A549 (cell line): ENCODE data around the gene TRAPPC12. TPM values are rescaled to one million over a fixed set of nuclear protein-coding genes. Genes with fewer than 3 reads are reported as not detected.

Source experiments
- ATAC-seq, 2 experiments: fragments of 200-7000 bp in 1 of 2; fragments of >200 bp in 1 of 2; cut with Nextera tagmentation in 1 of 2; cut with Tn5 transposase in 1 of 2; 3 replicates each; pipeline versions ENCODE4 v1.8.0 to v1.9.1; 2018 to 2020; ENCODE audit warnings: mild to moderate bottlenecking in 1 of 2, moderate library complexity in 1 of 2
- CTCF ChIA-PET: fragments of 300-600 bp; sonication (Branson Sonifier 250); formaldehyde crosslinking; extraction: SDS; loops from one replicate; lab custom pipeline; 2021; ENCODE audit warnings: antibody characterized with exemption, inconsistent platforms; lab: Yijun Ruan, JAX
- POLR2A ChIA-PET: fragments of 350-600 bp; formaldehyde crosslinking; extraction: SDS; loops from one replicate; lab custom pipeline; 2021; ENCODE audit warnings: antibody characterized with exemption, inconsistent platforms; lab: Yijun Ruan, JAX
- DNase-seq, 2 experiments: peaks; one replicate each; pipeline versions ENCODE4 v3.0.0 to v3.0.0-alpha.2; 2011 to 2016; ENCODE audit warnings: low read depth in 1 of 2, low spot score in 1 of 2
- FAIRE-seq: peaks from 2 replicates; lab custom pipeline; 2011; peaks lifted over from hg19 to GRCh38; lab: Jason Lieb, UNC
- H3K27ac ChIP-seq, 2 experiments: fragments of >200 bp; sonication (Bioruptor Twin); formaldehyde crosslinking; 3 replicates each; pipeline ENCODE4 v1.5.1; 2016 to 2017
- H3K4me1 ChIP-seq: fragments of >200 bp; sonication (Bioruptor Twin); formaldehyde crosslinking; 3 replicates; pipeline ENCODE4 v1.6.1; 2016
- H3K4me2 ChIP-seq: fragments of >200 bp; sonication (Bioruptor Twin); formaldehyde crosslinking; 3 replicates; pipeline ENCODE4 v1.6.1; 2016
- H3K4me3 ChIP-seq: fragments of >200 bp; sonication (Bioruptor Twin); formaldehyde crosslinking; 3 replicates; pipeline ENCODE4 v1.5.1; 2016
- H3K9me3 ChIP-seq: fragments of >200 bp; sonication (Bioruptor Twin); formaldehyde crosslinking; 3 replicates; pipeline ENCODE4 v1.6.1; 2016
- CBX8 ChIP-seq: fragments of 200-600 bp; sonication (generic); IDR thresholded peaks from 2 replicates; pipeline ENCODE4 v1.6.1; 2016
- CEBPB ChIP-seq, 2 experiments: fragments of >200 bp in 1 of 2; sonication (Bioruptor Twin) in 1 of 2; formaldehyde crosslinking in 1 of 2; IDR thresholded peaks; 2 replicates each; pipeline ENCODE4 v1.6.1; 2012 to 2016
- CHD4 ChIP-seq: fragments of 200-600 bp; sonication (generic); IDR thresholded peaks from 2 replicates; pipeline ENCODE4 v1.6.1; 2016; ENCODE audit warnings: antibody characterized with exemption, mild to moderate bottlenecking, borderline replicate concordance
- EHMT2 ChIP-seq: fragments of 200-600 bp; sonication (generic); IDR thresholded peaks from 2 replicates; pipeline ENCODE4 v1.6.1; 2016; ENCODE audit warnings: antibody characterized with exemption, low read depth, mild to moderate bottlenecking, moderate library complexity
- EP300 ChIP-seq, 2 experiments: fragments of >200 bp; sonication (Bioruptor Twin); formaldehyde crosslinking; IDR thresholded peaks; 2 replicates in 1 of 2; 3 replicates in 1 of 2; pipeline ENCODE4 v1.6.1; 2016 to 2017
- ESRRA ChIP-seq: fragments of 150-350 bp; IDR thresholded peaks from 2 replicates; pipeline ENCODE4 v1.6.1; 2014; ENCODE audit warnings: mild to moderate bottlenecking, low read length, borderline replicate concordance
- GATA3 ChIP-seq: IDR thresholded peaks from 2 replicates; pipeline ENCODE4 v1.6.1; 2012; ENCODE audit warnings: borderline replicate concordance
- HEYL ChIP-seq: fragments of 250-450 bp; sonication (Bioruptor Pico); IDR thresholded peaks from 2 replicates; pipeline ENCODE4 v1.8.0; 2021; ENCODE audit warnings: mild to moderate bottlenecking, moderate library complexity
- HOXA7 ChIP-seq: fragments of 250-450 bp; sonication (Bioruptor Pico); IDR thresholded peaks from 2 replicates; pipeline ENCODE4 v1.5.0; 2020; ENCODE audit warnings: mild to moderate bottlenecking, moderate library complexity
- JUNB ChIP-seq: fragments of >200 bp; sonication (Bioruptor Twin); formaldehyde crosslinking; IDR thresholded peaks from 2 replicates; pipeline ENCODE4 v1.6.1; 2016
- MAZ ChIP-seq: fragments of 150-350 bp; IDR thresholded peaks from 2 replicates; pipeline ENCODE4 v1.6.1; 2014; ENCODE audit warnings: antibody characterized with exemption, low read depth, low read length, borderline replicate concordance
- MYC ChIP-seq: IDR thresholded peaks from 2 replicates; pipeline ENCODE4 v1.6.1; 2012; ENCODE audit warnings: mild to moderate bottlenecking, inconsistent platforms, low read length, improper control_type of control experiment, borderline replicate concordance
- NFE2L2 ChIP-seq: fragments of 150-350 bp; conservative IDR thresholded peaks from 2 replicates; pipeline ENCODE4 v1.6.1; 2014; ENCODE audit warnings: low read length
- NPAS2 ChIP-seq: fragments of 250-450 bp; sonication (Bioruptor Pico); IDR thresholded peaks from 2 replicates; pipeline ENCODE4 v1.8.0; 2022; ENCODE audit warnings: mild to moderate bottlenecking, moderate library complexity, borderline replicate concordance
- NR3C1 ChIP-seq: fragments of >200 bp; sonication (Bioruptor Twin); formaldehyde crosslinking; IDR thresholded peaks from 3 replicates; pipeline ENCODE4 v1.6.1; 2017
- POLR2A ChIP-seq: IDR thresholded peaks from 2 replicates; pipeline ENCODE4 v1.6.1; 2012; ENCODE audit warnings: mild to moderate bottlenecking, low read length
- RAD21 ChIP-seq, 2 experiments: fragments of >200 bp in 1 of 2; sonication (Bioruptor Twin) in 1 of 2; formaldehyde crosslinking in 1 of 2; IDR thresholded peaks in 1 of 2; conservative IDR thresholded peaks in 1 of 2; 2 replicates in 1 of 2; 3 replicates in 1 of 2; pipeline ENCODE4 v1.6.1; 2012 to 2018; ENCODE audit warnings: inconsistent platforms in 1 of 2
- RARB ChIP-seq: fragments of 250-450 bp; sonication (Bioruptor Pico); IDR thresholded peaks from 2 replicates; pipeline ENCODE4 v1.8.0; 2021; ENCODE audit warnings: mild to moderate bottlenecking, moderate library complexity
- RFX5 ChIP-seq: fragments of 450-650 bp; IDR thresholded peaks from 2 replicates; pipeline ENCODE4 v1.7.1; 2014; ENCODE audit warnings: antibody characterized with exemption, mild to moderate bottlenecking, moderate library complexity
- RNF2 ChIP-seq: fragments of 200-600 bp; sonication (generic); IDR thresholded peaks from 2 replicates; pipeline ENCODE4 v1.6.1; 2016; ENCODE audit warnings: low read depth, mild to moderate bottlenecking, antibody characterized with exemption, moderate library complexity, borderline replicate concordance
- SREBF2 ChIP-seq: fragments of 450-650 bp; IDR thresholded peaks from 2 replicates; pipeline ENCODE4 v1.6.1; 2014; ENCODE audit warnings: mild to moderate bottlenecking, moderate library complexity
- TP53 ChIP-seq: fragments of 250-450 bp; sonication (Bioruptor Pico); IDR thresholded peaks from 2 replicates; pipeline ENCODE4 v1.5.0; 2021; ENCODE audit warnings: mild to moderate bottlenecking, moderate library complexity
- ZSCAN20 ChIP-seq: fragments of 250-450 bp; sonication (Bioruptor Pico); IDR thresholded peaks from 2 replicates; pipeline ENCODE4 v1.8.0; 2022; ENCODE audit warnings: mild to moderate bottlenecking, moderate library complexity
- WGBS: methylation state at CpG from one replicate; pipeline ENCODE4 v1.1.6; 2017; ENCODE audit errors: missing lambda C conversion rate; 5-methylcytosine and 5-hydroxymethylcytosine counted together
- polyA plus RNA-seq, 4 experiments: library from polyadenylated mRNA; depleted of rRNA in 3 of 4; stranded (reverse); fragments of >200 nt; fragmentation: RNase III in 1 of 4; extraction: RNeasy Plus Mini Kit Qiagen cat#74134 plus additional on column Dnase treatment in 1 of 4; gene quantifications; 2 replicates in 3 of 4; 3 replicates in 1 of 4; pipeline ENCODE4 v1.2.3, GENCODE V29; 2011 to 2017
- TF ChIP-seq, protein P1 (sequence below): fragments of 250-450 bp; sonication (Bioruptor Pico); IDR thresholded peaks from 2 replicates; pipeline ENCODE4 v1.5.0; 2020; ENCODE audit warnings: low read depth, mild to moderate bottlenecking, moderate library complexity
- TF ChIP-seq, protein P2 (sequence below): IDR thresholded peaks from 2 replicates; pipeline ENCODE4 v1.6.1; 2012; ENCODE audit warnings: low read depth, borderline replicate concordance
- TF ChIP-seq, protein P3 (sequence below): IDR thresholded peaks from 2 replicates; pipeline ENCODE4 v1.6.1; 2012
- TF ChIP-seq, protein P4 (sequence below): fragments of 250-450 bp; sonication (Bioruptor Pico); IDR thresholded peaks from 2 replicates; pipeline ENCODE4 v1.5.0; 2021; ENCODE audit warnings: mild to moderate bottlenecking, moderate library complexity, borderline replicate concordance
- TF ChIP-seq, protein P5 (sequence below): fragments of 450-650 bp; IDR thresholded peaks from 2 replicates; pipeline ENCODE4 v1.6.1; 2014; ENCODE audit warnings: antibody characterized with exemption
- TF ChIP-seq, protein P6 (sequence below): fragments of >200 bp; sonication (Bioruptor Twin); formaldehyde crosslinking; IDR thresholded peaks from 3 replicates; pipeline ENCODE4 v1.6.1; 2016

The TRAPPC12 gene
- polyA plus RNA-seq, 2 of the 4 experiments (the other 2 are of a cell fraction): 42.3 to 55.0 TPM

DNA sequence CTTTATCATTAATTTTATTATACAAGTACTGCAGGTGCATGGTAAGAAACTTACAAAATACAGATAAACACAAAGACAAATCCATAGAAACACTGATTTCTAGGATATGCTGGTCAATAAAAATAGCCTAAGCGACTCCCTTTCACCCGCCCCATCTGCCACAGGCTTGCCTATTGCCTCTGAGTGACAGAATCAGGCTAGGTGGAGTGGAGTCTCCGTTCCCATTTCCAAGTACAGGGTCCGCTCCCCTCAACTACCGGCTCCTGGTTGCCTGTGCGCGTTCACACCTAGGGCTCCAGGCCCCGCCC is 201 bp upstream of the TRAPPC12 start:
- DNase-seq: no peak
- Histone ChIP-seq H3K9me3 (no peaks in the 10 kb centered on the region), H3K4me3 (peak overlapping the region; percentile 81), H3K4me2 (peak overlapping the region; percentile 91)
- 5% methylated on average over 8 of the region's 8 CpGs for WGBS
- TF ChIP-seq TP53 (CRISPR knock-in tag) (no peak), CBX8 (no peak), JUNB (no peak), NR3C1 (no peak), HEYL (CRISPR knock-in tag) (no peak), RFX5 (no peak), ZSCAN20 (CRISPR knock-in tag) (no peak), EP300 (IDR thresholded peaks at IDR 0.05) (no peak)
- TF ChIP-seq, protein P1, sequence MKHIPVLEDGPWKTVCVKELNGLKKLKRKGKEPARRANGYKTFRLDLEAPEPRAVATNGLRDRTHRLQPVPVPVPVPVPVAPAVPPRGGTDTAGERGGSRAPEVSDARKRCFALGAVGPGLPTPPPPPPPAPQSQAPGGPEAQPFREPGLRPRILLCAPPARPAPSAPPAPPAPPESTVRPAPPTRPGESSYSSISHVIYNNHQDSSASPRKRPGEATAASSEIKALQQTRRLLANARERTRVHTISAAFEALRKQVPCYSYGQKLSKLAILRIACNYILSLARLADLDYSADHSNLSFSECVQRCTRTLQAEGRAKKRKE (CRISPR knock-in tag): peak; percentile 39; the same call in 1 of the 2 replicates
- TF ChIP-seq, protein P2, sequence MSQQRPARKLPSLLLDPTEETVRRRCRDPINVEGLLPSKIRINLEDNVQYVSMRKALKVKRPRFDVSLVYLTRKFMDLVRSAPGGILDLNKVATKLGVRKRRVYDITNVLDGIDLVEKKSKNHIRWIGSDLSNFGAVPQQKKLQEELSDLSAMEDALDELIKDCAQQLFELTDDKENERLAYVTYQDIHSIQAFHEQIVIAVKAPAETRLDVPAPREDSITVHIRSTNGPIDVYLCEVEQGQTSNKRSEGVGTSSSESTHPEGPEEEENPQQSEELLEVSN: peak; percentile 91
- TF ChIP-seq, protein P3, sequence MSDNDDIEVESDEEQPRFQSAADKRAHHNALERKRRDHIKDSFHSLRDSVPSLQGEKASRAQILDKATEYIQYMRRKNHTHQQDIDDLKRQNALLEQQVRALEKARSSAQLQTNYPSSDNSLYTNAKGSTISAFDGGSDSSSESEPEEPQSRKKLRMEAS: peak; percentile 94
- TF ChIP-seq, protein P4, sequence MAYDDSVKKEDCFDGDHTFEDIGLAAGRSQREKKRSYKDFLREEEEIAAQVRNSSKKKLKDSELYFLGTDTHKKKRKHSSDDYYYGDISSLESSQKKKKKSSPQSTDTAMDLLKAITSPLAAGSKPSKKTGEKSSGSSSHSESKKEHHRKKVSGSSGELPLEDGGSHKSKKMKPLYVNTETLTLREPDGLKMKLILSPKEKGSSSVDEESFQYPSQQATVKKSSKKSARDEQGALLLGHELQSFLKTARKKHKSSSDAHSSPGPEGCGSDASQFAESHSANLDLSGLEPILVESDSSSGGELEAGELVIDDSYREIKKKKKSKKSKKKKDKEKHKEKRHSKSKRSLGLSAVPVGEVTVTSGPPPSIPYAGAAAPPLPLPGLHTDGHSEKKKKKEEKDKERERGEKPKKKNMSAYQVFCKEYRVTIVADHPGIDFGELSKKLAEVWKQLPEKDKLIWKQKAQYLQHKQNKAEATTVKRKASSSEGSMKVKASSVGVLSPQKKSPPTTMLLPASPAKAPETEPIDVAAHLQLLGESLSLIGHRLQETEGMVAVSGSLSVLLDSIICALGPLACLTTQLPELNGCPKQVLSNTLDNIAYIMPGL (CRISPR knock-in tag): no peak
- TF ChIP-seq, protein P5, sequence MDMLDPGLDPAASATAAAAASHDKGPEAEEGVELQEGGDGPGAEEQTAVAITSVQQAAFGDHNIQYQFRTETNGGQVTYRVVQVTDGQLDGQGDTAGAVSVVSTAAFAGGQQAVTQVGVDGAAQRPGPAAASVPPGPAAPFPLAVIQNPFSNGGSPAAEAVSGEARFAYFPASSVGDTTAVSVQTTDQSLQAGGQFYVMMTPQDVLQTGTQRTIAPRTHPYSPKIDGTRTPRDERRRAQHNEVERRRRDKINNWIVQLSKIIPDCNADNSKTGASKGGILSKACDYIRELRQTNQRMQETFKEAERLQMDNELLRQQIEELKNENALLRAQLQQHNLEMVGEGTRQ: no peak
- TF ChIP-seq, all 56 proteins: peak for 3
- FAIRE-seq: no peak
- ATAC-seq: no peak
- ChIA-PET CTCF (interaction anchor here (0.6 to 3.6 kb wide), 8 partner anchors 10 to 85 kb away, joined by 3 to 18 read pairs (median 4); no protein-coding TSS in a partner anchor), POLR2A (interaction anchor here (0.6 to 1.3 kb wide), 4 partner anchors 23 to 179 kb away, joined by 3 to 4 read pairs (median 4); partner anchors contain the start of gene RNASEH1)
- Histone ChIP-seq H3K4me1 (peaks cover 23% of the 10 kb centered on the region), H3K27ac (peak overlapping the region; percentile 88 to 96)

DNA sequence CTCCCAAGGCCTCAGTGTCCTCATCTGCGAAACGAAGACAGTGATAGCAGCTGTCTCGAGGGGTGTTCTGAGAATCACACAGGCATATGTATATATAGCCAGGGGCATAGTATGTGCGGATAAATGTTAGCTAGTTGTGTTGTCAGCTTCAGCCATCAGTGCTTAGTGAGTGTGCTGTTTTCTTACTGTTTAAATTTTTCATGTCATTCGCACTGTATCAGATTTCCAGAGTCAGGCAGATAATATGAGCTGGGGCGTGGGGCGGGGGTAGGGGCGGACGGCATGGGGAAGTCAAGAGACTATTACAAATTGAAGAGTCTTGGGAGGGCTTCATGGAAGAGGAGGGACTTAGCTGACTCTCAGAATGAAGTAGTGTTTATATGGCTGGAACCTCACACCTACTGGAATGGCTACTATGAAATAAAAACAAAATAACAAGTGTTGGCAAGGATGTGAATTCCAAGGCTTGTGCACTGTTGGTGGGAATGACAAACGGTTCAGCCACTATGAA is 7.0 kb downstream of the TRAPPC12 start:
- ATAC-seq (no peak), FAIRE-seq (no peak), DNase-seq (no peak)
- WGBS: 89% methylated on average over 10 of the region's 10 CpGs
- POLR2A ChIA-PET: interaction anchor here (0.7 to 0.8 kb wide), 2 partner anchors 9 to 154 kb away, joined by 3 to 8 read pairs; partner anchors contain the start of gene EIPR1
- no peak overlapping the region for H3K27ac ChIP-seq
- TF ChIP-seq RNF2 (no peak), CHD4 (no peak), CEBPB (IDR thresholded peaks at IDR 0.05) (no peak), NFE2L2 (no peak)
- no peaks in the 10 kb centered on the region; the same call in 2 of the 3 replicates for H3K4me1 ChIP-seq
- CTCF ChIA-PET: interaction anchor here (1.4 to 2.2 kb wide), 2 partner anchors 9 kb away, joined by 4 to 7 read pairs; partner anchors contain the start of gene EIPR1
- no peak overlapping the region for H3K4me3 ChIP-seq
- H3K4me2 ChIP-seq: no peak overlapping the region
- H3K9me3 ChIP-seq: no peaks in the 10 kb centered on the region

DNA sequence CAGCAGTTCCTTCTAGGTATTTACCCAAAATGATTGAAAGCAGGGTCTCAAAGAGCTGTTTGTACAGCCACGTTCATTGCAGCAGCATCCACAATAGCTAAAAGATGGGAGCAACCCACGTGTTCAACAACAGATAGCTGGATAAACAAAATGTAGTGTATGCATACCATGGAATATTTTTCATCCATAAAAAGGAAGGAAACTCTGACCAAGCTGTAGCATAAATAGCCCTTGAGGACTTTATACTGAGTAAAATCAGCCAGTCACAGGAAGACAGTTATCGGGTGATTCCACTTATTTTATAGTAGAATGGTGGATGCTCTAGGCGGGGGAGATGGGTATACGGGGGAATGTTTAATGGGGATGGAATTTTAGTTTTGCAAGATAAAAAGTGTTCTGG is 7.5 kb downstream of the TRAPPC12 start:
- Histone ChIP-seq H3K4me3 (no peak overlapping the region), H3K4me1 (no peaks in the 10 kb centered on the region), H3K4me2 (no peak overlapping the region), H3K9me3 (no peaks in the 10 kb centered on the region), H3K27ac (no peak overlapping the region)
- CTCF ChIA-PET: interaction anchor here (0.7 to 2.2 kb wide), 3 partner anchors 9 to 37 kb away, joined by 3 to 7 read pairs (median 4); partner anchors contain the start of gene EIPR1
- ATAC-seq (no peak), DNase-seq (no peak), FAIRE-seq (no peak)
- TF ChIP-seq RARB (CRISPR knock-in tag): no peak
- TF ChIP-seq HOXA7 (CRISPR knock-in tag): no peak
- TF ChIP-seq POLR2A: no peak
- no peak for TF ChIP-seq GATA3
- TF ChIP-seq CBX8: no peak
- TF ChIP-seq MYC: no peak
- no peak for TF ChIP-seq EHMT2
- no peak for TF ChIP-seq MAZ
- no peak for TF ChIP-seq NPAS2 (CRISPR knock-in tag)
- no peak for TF ChIP-seq RAD21 (conservative IDR thresholded peaks at IDR 0.05 in 1 of 2, IDR thresholded peaks at IDR 0.05 in 1 of 2)
- no peak for TF ChIP-seq CHD4
- TF ChIP-seq SREBF2: no peak
- no peak for TF ChIP-seq JUNB
- TF ChIP-seq, protein P6, sequence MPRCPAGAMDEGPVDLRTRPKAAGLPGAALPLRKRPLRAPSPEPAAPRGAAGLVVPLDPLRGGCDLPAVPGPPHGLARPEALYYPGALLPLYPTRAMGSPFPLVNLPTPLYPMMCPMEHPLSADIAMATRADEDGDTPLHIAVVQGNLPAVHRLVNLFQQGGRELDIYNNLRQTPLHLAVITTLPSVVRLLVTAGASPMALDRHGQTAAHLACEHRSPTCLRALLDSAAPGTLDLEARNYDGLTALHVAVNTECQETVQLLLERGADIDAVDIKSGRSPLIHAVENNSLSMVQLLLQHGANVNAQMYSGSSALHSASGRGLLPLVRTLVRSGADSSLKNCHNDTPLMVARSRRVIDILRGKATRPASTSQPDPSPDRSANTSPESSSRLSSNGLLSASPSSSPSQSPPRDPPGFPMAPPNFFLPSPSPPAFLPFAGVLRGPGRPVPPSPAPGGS: no peak
- TF ChIP-seq ESRRA: no peak
- 92% methylated on average over 5 of the region's 5 CpGs for WGBS
- POLR2A ChIA-PET: interaction anchor here (1.0 kb wide), 1 partner anchor 10 kb away, joined by 5 read pairs; the partner anchor contains the start of gene EIPR1
